Esophagus squamous epithelium (tissue), 4 donors: ENCODE results near the gene UHRF2.

Source experiments
- CTCF ChIP-seq, 6 experiments: fragments of 450-650 bp in 4 of 6; fragments of 200-600 bp in 2 of 6; sonication (generic) in 2 of 6; IDR thresholded peaks; one replicate each; pipeline ENCODE4 v1.5.1; 2016 to 2019; ENCODE audit warnings: antibody characterized with exemption in 6 of 6, mild to moderate bottlenecking in 4 of 6, moderate library complexity in 4 of 6
- POLR2A ChIP-seq, 4 donors: fragments of 450-650 bp; IDR thresholded peaks; one replicate each; pipeline ENCODE4 v1.6.1; 2017; ENCODE audit warnings: antibody characterized with exemption in 4 of 4, mild to moderate bottlenecking in 4 of 4, moderate library complexity in 3 of 4

- no peak for TF ChIP-seq POLR2A (IDR thresholded peaks at IDR 0.05)
- no peak for TF ChIP-seq CTCF (IDR thresholded peaks at IDR 0.05)
Measured at GRCh38 chr9:6407778-6408177, 5.2 kb upstream of the UHRF2 start.
